ENCODE data around the gene GALNT9.

GALNT9 gene

DNA sequence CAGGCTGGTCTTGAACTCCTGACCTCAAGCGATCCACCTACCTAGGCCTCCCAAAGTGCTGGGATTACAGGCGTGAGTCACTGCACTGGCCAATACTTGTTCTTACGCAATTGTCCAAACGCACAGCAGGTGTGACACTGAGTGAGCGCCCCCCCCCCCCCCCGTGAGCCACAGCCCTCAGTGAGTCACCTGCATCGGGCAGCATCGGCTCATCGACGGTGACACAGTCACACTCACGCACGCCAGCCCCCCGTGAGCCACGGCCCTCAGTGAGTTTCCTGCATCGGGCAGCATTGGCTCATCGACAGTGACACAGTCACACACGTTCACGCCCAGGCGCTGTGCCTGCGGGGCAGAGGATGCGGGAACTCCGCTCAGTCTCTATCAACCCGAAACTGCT is 42.5 kb downstream of the GALNT9 start:
- Histone ChIP-seq H3K9me3 (ENCODE audit: insufficient read depth, low read length) (no peaks in the 10 kb centered on the region), H3K27me3 (ENCODE audit: low read depth, low read length) (no peaks in the 10 kb centered on the region), H3K4me3 (ENCODE audit: low read length) (no peak overlapping the region), H4K20me1 (ENCODE audit: insufficient read depth, low read length) (no peaks in the 10 kb centered on the region), H3K4me2 (ENCODE audit: low read length) (no peak overlapping the region), H3K79me2 (ENCODE audit: low read length) (no peaks in the 10 kb centered on the region), H2AFZ (ENCODE audit: low read depth, low read length) (no peak overlapping the region), H3K27ac (ENCODE audit: low read length) (no peak overlapping the region), H3K9ac (ENCODE audit: low read length) (no peak overlapping the region), H3K4me1 (ENCODE audit: low read length) (no peaks in the 10 kb centered on the region), H3K36me3 (replicated peaks; ENCODE audit: low read depth, low read length) (no peaks in the 10 kb centered on the region)
- TF ChIP-seq, protein P1, sequence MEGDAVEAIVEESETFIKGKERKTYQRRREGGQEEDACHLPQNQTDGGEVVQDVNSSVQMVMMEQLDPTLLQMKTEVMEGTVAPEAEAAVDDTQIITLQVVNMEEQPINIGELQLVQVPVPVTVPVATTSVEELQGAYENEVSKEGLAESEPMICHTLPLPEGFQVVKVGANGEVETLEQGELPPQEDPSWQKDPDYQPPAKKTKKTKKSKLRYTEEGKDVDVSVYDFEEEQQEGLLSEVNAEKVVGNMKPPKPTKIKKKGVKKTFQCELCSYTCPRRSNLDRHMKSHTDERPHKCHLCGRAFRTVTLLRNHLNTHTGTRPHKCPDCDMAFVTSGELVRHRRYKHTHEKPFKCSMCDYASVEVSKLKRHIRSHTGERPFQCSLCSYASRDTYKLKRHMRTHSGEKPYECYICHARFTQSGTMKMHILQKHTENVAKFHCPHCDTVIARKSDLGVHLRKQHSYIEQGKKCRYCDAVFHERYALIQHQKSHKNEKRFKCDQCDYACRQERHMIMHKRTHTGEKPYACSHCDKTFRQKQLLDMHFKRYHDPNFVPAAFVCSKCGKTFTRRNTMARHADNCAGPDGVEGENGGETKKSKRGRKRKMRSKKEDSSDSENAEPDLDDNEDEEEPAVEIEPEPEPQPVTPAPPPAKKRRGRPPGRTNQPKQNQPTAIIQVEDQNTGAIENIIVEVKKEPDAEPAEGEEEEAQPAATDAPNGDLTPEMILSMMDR (IDR thresholded peaks at IDR 0.05; ENCODE audit: low read depth, low read length): no peak
- TF ChIP-seq EZH2phosphoT487 (IDR thresholded peaks at IDR 0.05; ENCODE audit: low read depth): no peak

DNA sequence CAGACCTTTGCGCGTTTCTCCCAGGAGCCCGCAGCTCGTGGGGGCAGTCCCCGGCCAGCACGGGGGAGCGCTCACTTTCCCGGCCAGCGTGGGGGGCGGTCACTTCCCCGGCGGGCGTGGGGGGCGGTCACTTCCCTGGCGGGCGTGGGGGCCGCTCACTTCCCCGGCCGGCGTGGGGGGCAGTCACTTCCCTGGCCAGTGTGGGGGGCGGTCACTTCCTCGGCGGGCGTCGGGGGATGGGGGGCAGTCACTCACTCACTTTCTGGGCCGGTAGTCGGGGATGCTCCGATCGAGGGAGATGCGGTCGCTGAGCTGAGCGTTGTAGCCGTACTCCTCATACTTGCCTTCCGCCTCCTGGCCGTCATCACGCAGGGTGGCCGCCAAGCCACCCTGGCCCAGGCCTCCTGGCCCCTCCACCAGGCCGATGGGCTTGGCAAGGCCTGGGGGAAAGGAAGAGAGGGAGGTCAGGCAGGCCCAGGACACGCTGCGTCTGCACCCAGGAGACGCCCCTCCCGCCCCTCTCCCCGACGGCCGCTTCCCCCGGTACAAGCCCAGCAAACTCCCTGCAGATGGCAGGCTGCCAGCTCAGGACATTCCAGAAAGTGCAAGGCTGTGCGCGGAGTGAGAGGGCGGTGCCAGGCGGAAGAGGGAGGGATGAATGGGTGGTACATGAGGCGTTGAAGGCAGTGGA is 43.3 kb downstream of the GALNT9 start:
- Histone ChIP-seq H3K4me3 (ENCODE audit: low read length) (no peak overlapping the region), H3K4me1 (ENCODE audit: low read length) (no peaks in the 10 kb centered on the region), H3K79me2 (ENCODE audit: low read length) (no peaks in the 10 kb centered on the region), H3K9me3 (ENCODE audit: insufficient read depth, low read length) (no peaks in the 10 kb centered on the region), H3K27me3 (ENCODE audit: low read depth, low read length) (no peaks in the 10 kb centered on the region), H2AFZ (ENCODE audit: low read depth, low read length) (no peak overlapping the region), H3K9ac (ENCODE audit: low read length) (no peak overlapping the region), H4K20me1 (ENCODE audit: insufficient read depth, low read length) (no peaks in the 10 kb centered on the region), H3K4me2 (ENCODE audit: low read length) (no peak overlapping the region), H3K36me3 (replicated peaks; ENCODE audit: low read depth, low read length) (no peaks in the 10 kb centered on the region), H3K27ac (ENCODE audit: low read length) (no peak overlapping the region)
- TF ChIP-seq EZH2phosphoT487 (IDR thresholded peaks at IDR 0.05; ENCODE audit: low read depth): no peak
- TF ChIP-seq, protein P1 (IDR thresholded peaks at IDR 0.05; ENCODE audit: low read depth, low read length): no peak

DNA sequence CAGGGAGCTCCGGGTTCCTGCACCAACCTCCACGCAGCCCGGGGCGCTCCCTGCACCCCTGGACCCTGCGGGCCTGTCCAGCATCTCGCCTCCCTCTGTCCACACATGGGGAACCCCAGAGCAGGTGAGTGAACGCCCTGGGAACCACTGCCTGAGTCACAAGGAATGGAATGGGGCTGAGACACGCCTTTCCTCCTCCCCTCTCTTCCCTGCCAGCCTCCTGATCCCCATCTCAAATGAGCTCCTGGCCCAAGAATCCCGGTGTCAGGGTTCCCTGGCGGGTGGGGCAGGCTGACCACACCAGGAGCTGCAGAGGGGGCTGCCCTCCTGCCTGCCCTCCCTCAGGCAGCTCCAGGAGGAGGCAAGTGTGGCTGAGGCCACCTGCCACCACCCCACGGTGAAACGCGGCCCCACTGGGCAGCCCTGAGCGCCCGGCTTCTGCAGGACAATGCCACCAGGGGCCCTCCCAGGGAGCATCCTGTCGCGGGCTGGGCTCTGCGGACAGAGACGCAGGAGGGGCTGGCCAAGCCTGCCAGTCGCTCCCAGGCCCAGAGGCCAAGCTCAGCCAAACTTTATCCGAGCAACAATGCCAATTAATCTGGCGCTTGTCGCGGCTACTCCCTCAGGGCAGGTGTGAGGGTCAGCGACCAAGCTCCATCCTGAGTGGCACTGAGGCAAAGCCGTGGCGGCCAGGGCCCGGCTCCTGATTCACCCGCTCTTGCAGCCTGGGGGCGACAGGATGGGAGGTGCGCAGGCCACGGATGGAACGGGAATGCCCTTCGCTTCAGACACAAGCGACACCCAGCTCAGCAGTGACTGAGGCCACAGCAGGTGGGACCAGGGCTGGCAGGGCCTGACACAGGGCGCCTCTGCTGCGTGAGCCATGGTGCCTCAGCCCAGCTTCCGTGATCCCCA is 44.3 kb downstream of the GALNT9 start:
- Histone ChIP-seq H3K9ac (ENCODE audit: low read length) (no peak overlapping the region), H3K79me2 (ENCODE audit: low read length) (no peaks in the 10 kb centered on the region), H4K20me1 (ENCODE audit: insufficient read depth, low read length) (no peaks in the 10 kb centered on the region), H3K4me3 (ENCODE audit: low read length) (no peak overlapping the region), H3K4me2 (ENCODE audit: low read length) (no peak overlapping the region), H3K36me3 (replicated peaks; ENCODE audit: low read depth, low read length) (no peaks in the 10 kb centered on the region), H3K4me1 (ENCODE audit: low read length) (no peaks in the 10 kb centered on the region), H2AFZ (ENCODE audit: low read depth, low read length) (no peak overlapping the region), H3K27me3 (ENCODE audit: low read depth, low read length) (no peaks in the 10 kb centered on the region), H3K27ac (ENCODE audit: low read length) (no peak overlapping the region), H3K9me3 (ENCODE audit: insufficient read depth, low read length) (no peaks in the 10 kb centered on the region)
- TF ChIP-seq, protein P1 (IDR thresholded peaks at IDR 0.05; ENCODE audit: low read depth, low read length): no peak
- TF ChIP-seq EZH2phosphoT487 (IDR thresholded peaks at IDR 0.05; ENCODE audit: low read depth): no peak

DNA sequence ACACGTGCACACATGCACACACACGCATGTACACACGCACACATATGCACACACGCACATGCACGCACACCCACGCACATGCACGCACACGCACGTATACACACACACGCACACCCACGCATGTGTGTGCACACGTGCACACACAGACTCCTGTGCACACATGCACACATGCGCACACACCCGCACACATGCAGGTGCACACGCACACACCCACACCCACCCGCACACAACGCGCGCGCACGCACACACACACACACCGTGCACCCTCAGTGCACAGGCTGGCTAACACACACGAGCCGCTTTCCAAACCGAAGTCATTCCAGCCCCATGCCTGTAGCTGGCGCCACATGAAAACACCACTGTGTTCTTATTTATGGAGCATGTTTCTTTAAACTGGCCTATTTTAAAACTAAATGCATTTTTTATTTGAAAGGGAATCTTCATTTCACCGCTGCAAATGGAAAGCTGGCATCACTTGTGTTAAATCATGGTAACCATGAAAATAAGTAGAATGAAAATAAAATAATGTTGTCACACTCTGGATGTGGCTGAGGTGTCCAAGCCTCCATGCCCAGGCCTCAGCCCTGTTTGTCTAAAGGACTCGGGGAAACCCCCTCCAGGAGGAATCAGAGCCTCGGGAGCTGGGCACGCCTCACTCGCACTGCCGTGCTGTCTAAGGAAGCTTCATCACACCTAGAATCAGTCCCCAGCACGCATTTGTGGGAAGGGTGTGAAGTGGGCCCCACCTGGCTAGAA is 45.1 kb downstream of the GALNT9 start:
- Histone ChIP-seq H3K4me1 (ENCODE audit: low read length) (no peaks in the 10 kb centered on the region), H4K20me1 (ENCODE audit: insufficient read depth, low read length) (no peaks in the 10 kb centered on the region), H3K9me3 (ENCODE audit: insufficient read depth, low read length) (no peaks in the 10 kb centered on the region), H3K9ac (ENCODE audit: low read length) (no peak overlapping the region), H3K4me3 (ENCODE audit: low read length) (no peak overlapping the region), H3K4me2 (ENCODE audit: low read length) (no peak overlapping the region), H3K27ac (ENCODE audit: low read length) (no peak overlapping the region), H3K27me3 (ENCODE audit: low read depth, low read length) (no peaks in the 10 kb centered on the region), H2AFZ (ENCODE audit: low read depth, low read length) (no peak overlapping the region), H3K36me3 (replicated peaks; ENCODE audit: low read depth, low read length) (no peaks in the 10 kb centered on the region), H3K79me2 (ENCODE audit: low read length) (no peaks in the 10 kb centered on the region)
- TF ChIP-seq, protein P1 (IDR thresholded peaks at IDR 0.05; ENCODE audit: low read depth, low read length): no peak
- no peak for TF ChIP-seq EZH2phosphoT487 (IDR thresholded peaks at IDR 0.05; ENCODE audit: low read depth)

All from OCI-LY3 (cell line).